Measurements from ENCODE around the gene ZNF536.

- TF ChIP-seq CTCF (IDR thresholded peaks at IDR 0.05) = no peak
- TF ChIP-seq EZH2 (IDR thresholded peaks at IDR 0.05; ENCODE audit: borderline replicate concordance, insufficient read depth, low read depth, low read length, poor library complexity, severe bottlenecking) = no peak
Measured at GRCh38 chr19:30358319-30358718, 13.9 kb upstream of the ZNF536 start.

Data from B cell (primary cell).